Neural cell (in vitro differentiated cells): Measurements from ENCODE around the gene S100PBP. TPM values are rescaled to one million over a fixed set of nuclear protein-coding genes. Genes with fewer than 3 reads are reported as not detected.

ENCODE experiments used
- H2AFZ ChIP-seq: fragments of 200-600, 300-800 bp; sonication (generic), shearing (Covaris generic); 2 replicates; pipeline ENCODE4 v1.6.0; 2014; ENCODE audit warnings: low read depth, mild to moderate bottlenecking, antibody characterized with exemption, low read length, moderate library complexity
- H3F3A ChIP-seq: fragments of 200-600 bp; shearing (Covaris generic); 2 replicates; pipeline ENCODE4 v1.6.1; 2016; ENCODE audit warnings: mild to moderate bottlenecking, moderate library complexity, mixed read lengths, antibody characterized with exemption, low read length; ENCODE audit not compliant: insufficient read depth, poor library complexity, severe bottlenecking
- H3K27ac ChIP-seq: fragments of 200-600, 300-800 bp; sonication (generic), shearing (Covaris generic); 2 replicates; pipeline ENCODE4 v1.5.1; 2014; ENCODE audit warnings: mild to moderate bottlenecking, low read length, moderate library complexity
- H3K27me3 ChIP-seq: fragments of 300-800, 200-600 bp; sonication (generic), shearing (Covaris generic); 2 replicates; pipeline ENCODE4 v1.6.0; 2014; ENCODE audit warnings: mild to moderate bottlenecking, low read depth, low read length, moderate library complexity; ENCODE audit not compliant: insufficient read depth
- H3K36me3 ChIP-seq: fragments of 300-800, 200-600 bp; sonication (generic), shearing (Covaris generic); 2 replicates; pipeline ENCODE4 v1.5.1; 2014; ENCODE audit warnings: mild to moderate bottlenecking, antibody characterized with exemption, low read length, moderate library complexity; ENCODE audit not compliant: insufficient read depth
- H3K4me2 ChIP-seq: fragments of 300-800, 200-600 bp; sonication (generic), shearing (Covaris generic); 2 replicates; pipeline ENCODE4 v1.6.0; 2014; ENCODE audit warnings: mild to moderate bottlenecking, low read length
- H3K4me3 ChIP-seq: fragments of 300-800, 200-600 bp; sonication (generic), shearing (Covaris generic); 2 replicates; pipeline ENCODE4 v1.5.1; 2014; ENCODE audit warnings: mild to moderate bottlenecking, low read length, moderate library complexity
- H3K79me2 ChIP-seq: fragments of 200-600 bp; shearing (Covaris generic); replicated peaks from 2 replicates; pipeline ENCODE4 v1.6.0; 2014; ENCODE audit warnings: mild to moderate bottlenecking, low read length, moderate library complexity; ENCODE audit not compliant: insufficient read depth
- H3K9ac ChIP-seq: fragments of 300-800, 200-600 bp; sonication (generic), shearing (Covaris generic); 2 replicates; pipeline ENCODE4 v1.6.1; 2016; ENCODE audit warnings: mild to moderate bottlenecking, low read length, mixed read lengths
- H3K9me2 ChIP-seq: fragments of 200-600 bp; shearing (Covaris generic); 2 replicates; pipeline ENCODE4 v1.6.1; 2016; ENCODE audit warnings: mild to moderate bottlenecking, low read length, mixed read lengths; ENCODE audit not compliant: insufficient read depth
- H3K9me3 ChIP-seq: fragments of 200-600, 300-800 bp; sonication (generic), shearing (Covaris generic); 2 replicates; pipeline ENCODE4 v1.6.1; 2016; ENCODE audit warnings: mild to moderate bottlenecking, mixed run types, low read length, moderate library complexity, mixed read lengths
- H4K20me1 ChIP-seq: fragments of 200-600 bp; shearing (Covaris generic); 2 replicates; pipeline ENCODE4 v1.6.1; 2016; ENCODE audit warnings: mild to moderate bottlenecking, mixed run types; ENCODE audit not compliant: insufficient read depth
- EZH2 ChIP-seq: fragments of 200-600, 300-800 bp; shearing (Covaris generic), sonication (generic); IDR thresholded peaks from 2 replicates; pipeline ENCODE4 v1.6.1; 2014; ENCODE audit warnings: antibody characterized with exemption, low read length, borderline replicate concordance, mild to moderate bottlenecking; ENCODE audit not compliant: insufficient read depth, poor library complexity, severe bottlenecking
- MXI1 ChIP-seq: fragments of 450-650 bp; conservative IDR thresholded peaks from 2 replicates; pipeline ENCODE4 v1.6.1; 2014; ENCODE audit warnings: antibody characterized with exemption, mild to moderate bottlenecking; ENCODE audit not compliant: poor library complexity, severe bottlenecking
- POLR2AphosphoS5 ChIP-seq: IDR thresholded peaks from 2 replicates; pipeline ENCODE4 v1.6.1; 2012
- RAD21 ChIP-seq: fragments of 450-650 bp; conservative IDR thresholded peaks from 2 replicates; pipeline ENCODE4 v1.6.1; 2014; ENCODE audit warnings: antibody characterized with exemption, mild to moderate bottlenecking, moderate library complexity
- TAF1 ChIP-seq: IDR thresholded peaks from 2 replicates; pipeline ENCODE4 v1.6.1; 2012; ENCODE audit warnings: low read depth
- polyA plus RNA-seq: library from polyadenylated mRNA; depleted of rRNA; stranded (reverse); fragments of >200 nt; gene quantifications from 2 replicates; pipeline ENCODE4 v1.2.3, GENCODE V29; 2014
- TF ChIP-seq, protein P1 (sequence below): IDR thresholded peaks from 2 replicates; pipeline ENCODE4 v1.6.1; 2012; ENCODE audit warnings: borderline replicate concordance

The S100PBP gene
- polyA plus RNA-seq, 1 donor from 2014 or later, result 77.0 TPM

DNA sequence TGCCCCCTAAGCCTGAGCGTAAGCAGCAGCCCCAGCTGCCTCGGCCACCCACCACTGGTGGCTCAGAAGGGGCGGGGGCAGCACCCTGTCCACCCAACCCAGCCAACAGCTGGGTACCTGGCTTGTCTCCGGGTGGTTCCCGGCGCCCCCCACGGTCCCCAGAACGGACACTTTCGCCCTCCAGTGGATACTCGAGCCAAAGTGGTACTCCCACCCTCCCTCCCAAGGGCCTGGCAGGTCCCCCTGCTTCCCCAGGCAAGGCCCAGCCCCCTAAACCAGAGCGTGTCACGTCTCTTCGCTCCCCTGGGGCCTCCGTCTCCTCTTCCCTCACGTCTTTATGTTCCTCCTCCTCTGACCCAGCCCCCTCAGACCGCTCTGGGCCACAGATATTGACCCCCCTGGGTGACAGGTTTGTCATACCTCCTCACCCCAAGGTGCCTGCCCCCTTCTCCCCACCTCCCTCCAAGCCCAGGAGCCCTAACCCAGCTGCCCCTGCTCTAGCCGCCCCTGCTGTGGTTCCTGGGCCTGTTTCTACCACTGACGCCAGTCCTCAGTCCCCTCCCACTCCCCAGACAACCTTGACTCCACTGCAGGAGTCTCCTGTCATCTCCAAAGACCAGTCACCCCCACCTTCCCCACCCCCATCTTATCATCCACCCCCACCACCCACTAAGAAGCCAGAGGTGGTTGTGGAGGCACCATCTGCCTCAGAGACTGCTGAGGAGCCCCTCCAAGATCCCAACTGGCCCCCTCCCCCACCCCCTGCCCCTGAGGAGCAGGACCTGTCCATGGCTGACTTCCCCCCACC lies 46.5 kb upstream of the S100PBP start:
- Histone ChIP-seq H3K27me3 (no peaks in the 10 kb centered on the region), H4K20me1 (no peaks in the 10 kb centered on the region), H3K9ac (no peak overlapping the region), H3K79me2 (peaks cover 14% of the 10 kb centered on the region), H3K36me3 (no peaks in the 10 kb centered on the region), H3K4me2 (no peak overlapping the region), H3K9me3 (no peaks in the 10 kb centered on the region), H3K4me3 (no peak overlapping the region), H3K9me2 (no peaks in the 10 kb centered on the region), H3K27ac (no peak overlapping the region), H3F3A (no peaks in the 10 kb centered on the region), H2AFZ (no peak overlapping the region)
- TF ChIP-seq, protein P1, sequence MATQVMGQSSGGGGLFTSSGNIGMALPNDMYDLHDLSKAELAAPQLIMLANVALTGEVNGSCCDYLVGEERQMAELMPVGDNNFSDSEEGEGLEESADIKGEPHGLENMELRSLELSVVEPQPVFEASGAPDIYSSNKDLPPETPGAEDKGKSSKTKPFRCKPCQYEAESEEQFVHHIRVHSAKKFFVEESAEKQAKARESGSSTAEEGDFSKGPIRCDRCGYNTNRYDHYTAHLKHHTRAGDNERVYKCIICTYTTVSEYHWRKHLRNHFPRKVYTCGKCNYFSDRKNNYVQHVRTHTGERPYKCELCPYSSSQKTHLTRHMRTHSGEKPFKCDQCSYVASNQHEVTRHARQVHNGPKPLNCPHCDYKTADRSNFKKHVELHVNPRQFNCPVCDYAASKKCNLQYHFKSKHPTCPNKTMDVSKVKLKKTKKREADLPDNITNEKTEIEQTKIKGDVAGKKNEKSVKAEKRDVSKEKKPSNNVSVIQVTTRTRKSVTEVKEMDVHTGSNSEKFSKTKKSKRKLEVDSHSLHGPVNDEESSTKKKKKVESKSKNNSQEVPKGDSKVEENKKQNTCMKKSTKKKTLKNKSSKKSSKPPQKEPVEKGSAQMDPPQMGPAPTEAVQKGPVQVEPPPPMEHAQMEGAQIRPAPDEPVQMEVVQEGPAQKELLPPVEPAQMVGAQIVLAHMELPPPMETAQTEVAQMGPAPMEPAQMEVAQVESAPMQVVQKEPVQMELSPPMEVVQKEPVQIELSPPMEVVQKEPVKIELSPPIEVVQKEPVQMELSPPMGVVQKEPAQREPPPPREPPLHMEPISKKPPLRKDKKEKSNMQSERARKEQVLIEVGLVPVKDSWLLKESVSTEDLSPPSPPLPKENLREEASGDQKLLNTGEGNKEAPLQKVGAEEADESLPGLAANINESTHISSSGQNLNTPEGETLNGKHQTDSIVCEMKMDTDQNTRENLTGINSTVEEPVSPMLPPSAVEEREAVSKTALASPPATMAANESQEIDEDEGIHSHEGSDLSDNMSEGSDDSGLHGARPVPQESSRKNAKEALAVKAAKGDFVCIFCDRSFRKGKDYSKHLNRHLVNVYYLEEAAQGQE, result no peak

DNA sequence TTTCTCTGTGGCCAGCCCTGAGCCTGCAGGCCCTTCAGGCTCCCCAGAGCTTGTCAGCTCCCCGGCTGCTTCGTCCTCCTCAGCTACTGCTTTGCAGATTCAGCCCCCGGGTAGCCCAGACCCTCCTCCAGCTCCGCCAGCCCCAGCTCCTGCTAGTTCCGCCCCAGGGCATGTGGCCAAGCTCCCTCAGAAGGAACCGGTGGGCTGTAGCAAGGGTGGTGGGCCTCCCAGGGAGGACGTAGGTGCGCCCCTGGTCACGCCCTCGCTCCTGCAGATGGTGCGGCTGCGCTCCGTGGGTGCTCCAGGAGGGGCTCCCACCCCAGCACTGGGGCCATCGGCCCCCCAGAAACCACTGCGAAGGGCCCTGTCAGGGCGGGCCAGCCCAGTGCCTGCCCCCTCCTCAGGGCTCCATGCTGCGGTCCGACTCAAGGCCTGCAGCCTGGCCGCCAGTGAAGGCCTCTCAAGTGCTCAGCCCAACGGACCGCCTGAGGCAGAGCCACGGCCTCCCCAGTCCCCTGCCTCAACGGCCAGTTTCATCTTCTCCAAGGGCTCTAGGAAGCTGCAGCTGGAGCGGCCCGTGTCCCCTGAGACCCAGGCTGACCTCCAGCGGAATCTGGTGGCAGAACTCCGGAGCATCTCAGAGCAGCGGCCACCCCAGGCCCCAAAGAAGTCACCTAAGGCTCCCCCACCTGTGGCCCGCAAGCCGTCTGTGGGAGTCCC lies 45.7 kb upstream of the S100PBP start:
- H3K4me3 ChIP-seq, result no peak overlapping the region

More for the DNA sequence above, 45.7 kb upstream of the S100PBP start:
- no peak overlapping the region for H2AFZ ChIP-seq
- H3K9me2 ChIP-seq, result no peaks in the 10 kb centered on the region
- no peaks in the 10 kb centered on the region for H3K9me3 ChIP-seq
- no peak overlapping the region for H3K27ac ChIP-seq
- H3K79me2 ChIP-seq, result peaks cover 6% of the 10 kb centered on the region
- no peaks in the 10 kb centered on the region for H4K20me1 ChIP-seq
- no peaks in the 10 kb centered on the region for H3K27me3 ChIP-seq
- no peak overlapping the region for H3K9ac ChIP-seq
- no peak for TF ChIP-seq TAF1
- TF ChIP-seq RAD21, result no peak
- TF ChIP-seq POLR2AphosphoS5, result no peak
- TF ChIP-seq EZH2, result no peak
- TF ChIP-seq, protein P1, result no peak
- TF ChIP-seq MXI1, result no peak
- H3F3A ChIP-seq, result no peaks in the 10 kb centered on the region
- no peaks in the 10 kb centered on the region for H3K36me3 ChIP-seq
- H3K4me2 ChIP-seq, result no peak overlapping the region
